Measurements from ENCODE around the gene BST1.

Gene BST1

GRCh38 chr4:15668566-15669435 is 34.1 kb upstream of the BST1 start:
- peaks cover 10% of the 10 kb centered on the region for H3K4me1 Mint-ChIP-seq
- no peak overlapping the region for H3K4me3 Mint-ChIP-seq
- no peak for ATAC-seq
- H3K36me3 Mint-ChIP-seq (ENCODE audit: low read depth), result peaks cover 9% of the 10 kb centered on the region
- no peak for DNase-seq
- H3K27ac Mint-ChIP-seq, result no peak overlapping the region
- no peaks in the 10 kb centered on the region for H3K9me3 Mint-ChIP-seq
- H3K27me3 Mint-ChIP-seq, result no peaks in the 10 kb centered on the region

GRCh38 chr4:15670576-15670975 is 32.3 kb upstream of the BST1 start:
- no peaks in the 10 kb centered on the region for H3K27me3 Mint-ChIP-seq
- ATAC-seq (no peak), DNase-seq (no peak)
- peaks cover 9% of the 10 kb centered on the region for H3K36me3 Mint-ChIP-seq (ENCODE audit: low read depth)
- H3K9me3 Mint-ChIP-seq, result no peaks in the 10 kb centered on the region
- H3K27ac Mint-ChIP-seq, result no peak overlapping the region
- H3K4me1 Mint-ChIP-seq, result peaks cover 13% of the 10 kb centered on the region
- no peak overlapping the region for H3K4me3 Mint-ChIP-seq

- Mint-ChIP-seq H3K36me3 (ENCODE audit: low read depth) (no peaks in the 10 kb centered on the region), H3K27me3 (no peaks in the 10 kb centered on the region), H3K4me3 (no peak overlapping the region), H3K27ac (no peak overlapping the region), H3K9me3 (no peaks in the 10 kb centered on the region), H3K4me1 (peaks cover 5% of the 10 kb centered on the region)
- ATAC-seq (no peak), DNase-seq (no peak)
These were observed 30.8 kb upstream of the BST1 start for GRCh38 chr4:15672101-15672500.

GRCh38 chr4:15673337-15673736 is 29.5 kb upstream of the BST1 start:
- no peak for ATAC-seq
- H3K9me3 Mint-ChIP-seq, result no peaks in the 10 kb centered on the region
- H3K36me3 Mint-ChIP-seq (ENCODE audit: low read depth), result no peaks in the 10 kb centered on the region
- H3K27me3 Mint-ChIP-seq, result no peaks in the 10 kb centered on the region
- H3K4me1 Mint-ChIP-seq, result peaks cover 12% of the 10 kb centered on the region
- no peak overlapping the region for H3K4me3 Mint-ChIP-seq
- no peak overlapping the region for H3K27ac Mint-ChIP-seq
- DNase-seq, result no peak

GRCh38 chr4:15674046-15674445 is 28.8 kb upstream of the BST1 start:
- no peaks in the 10 kb centered on the region for H3K27me3 Mint-ChIP-seq
- peaks cover 12% of the 10 kb centered on the region for H3K4me1 Mint-ChIP-seq
- no peaks in the 10 kb centered on the region for H3K9me3 Mint-ChIP-seq
- DNase-seq (no peak), ATAC-seq (no peak)
- no peak overlapping the region for H3K4me3 Mint-ChIP-seq
- no peaks in the 10 kb centered on the region for H3K36me3 Mint-ChIP-seq (ENCODE audit: low read depth)
- H3K27ac Mint-ChIP-seq, result no peak overlapping the region

GRCh38 chr4:15674926-15675325 is 27.9 kb upstream of the BST1 start:
- H3K4me3 Mint-ChIP-seq, result no peak overlapping the region

GRCh38 chr4:15675356-15675755 is 27.5 kb upstream of the BST1 start:
- H3K36me3 Mint-ChIP-seq (ENCODE audit: low read depth), result peaks cover 7% of the 10 kb centered on the region
- DNase-seq (no peak), ATAC-seq (no peak)
- H3K4me3 Mint-ChIP-seq, result no peak overlapping the region
- H3K27ac Mint-ChIP-seq, result no peak overlapping the region
- H3K4me1 Mint-ChIP-seq, result peaks cover 21% of the 10 kb centered on the region
- peaks cover 4% of the 10 kb centered on the region for H3K27me3 Mint-ChIP-seq
- H3K9me3 Mint-ChIP-seq, result no peaks in the 10 kb centered on the region

More at GRCh38 chr4:15674926-15675325, 27.9 kb upstream of the BST1 start:
- Mint-ChIP-seq H3K27ac (no peak overlapping the region), H3K4me1 (peaks cover 18% of the 10 kb centered on the region), H3K27me3 (peaks cover 4% of the 10 kb centered on the region), H3K9me3 (no peaks in the 10 kb centered on the region), H3K36me3 (ENCODE audit: low read depth) (peaks cover 4% of the 10 kb centered on the region)
- ATAC-seq (no peak), DNase-seq (no peak)

GRCh38 chr4:15676039-15676438 is 26.8 kb upstream of the BST1 start:
- no peaks in the 10 kb centered on the region for H3K9me3 Mint-ChIP-seq
- peaks cover 21% of the 10 kb centered on the region for H3K4me1 Mint-ChIP-seq
- no peak overlapping the region for H3K27ac Mint-ChIP-seq
- H3K36me3 Mint-ChIP-seq (ENCODE audit: low read depth), result peaks cover 7% of the 10 kb centered on the region
- ATAC-seq, result no peak
- no peak for DNase-seq
- no peak overlapping the region for H3K4me3 Mint-ChIP-seq
- peaks cover 4% of the 10 kb centered on the region for H3K27me3 Mint-ChIP-seq

- H3K4me1 Mint-ChIP-seq, result peaks cover 25% of the 10 kb centered on the region
- no peak overlapping the region for H3K4me3 Mint-ChIP-seq
- no peaks in the 10 kb centered on the region for H3K9me3 Mint-ChIP-seq
- no peak for ATAC-seq
- H3K27me3 Mint-ChIP-seq, result peaks cover 4% of the 10 kb centered on the region
- DNase-seq, result no peak
- H3K27ac Mint-ChIP-seq, result no peak overlapping the region
- peaks cover 14% of the 10 kb centered on the region for H3K36me3 Mint-ChIP-seq (ENCODE audit: low read depth)
These were observed 26.0 kb upstream of the BST1 start for GRCh38 chr4:15676899-15677298.

GRCh38 chr4:15677507-15677988 is 25.3 kb upstream of the BST1 start:
- H3K9me3 Mint-ChIP-seq, result no peaks in the 10 kb centered on the region
- H3K27me3 Mint-ChIP-seq, result peaks cover 4% of the 10 kb centered on the region
- DNase-seq (no peak), ATAC-seq (no peak)
- no peak overlapping the region for H3K27ac Mint-ChIP-seq
- peaks cover 15% of the 10 kb centered on the region for H3K36me3 Mint-ChIP-seq (ENCODE audit: low read depth)
- no peak overlapping the region for H3K4me3 Mint-ChIP-seq
- H3K4me1 Mint-ChIP-seq, result peaks cover 32% of the 10 kb centered on the region

- no peak for ATAC-seq
- H3K27ac Mint-ChIP-seq, result peak overlapping the region; percentile 99
- DNase-seq, result no peak
- peak overlapping the region; percentile 99 for H3K4me3 Mint-ChIP-seq
- peaks cover 39% of the 10 kb centered on the region for H3K4me1 Mint-ChIP-seq
- H3K9me3 Mint-ChIP-seq, result no peaks in the 10 kb centered on the region
- H3K27me3 Mint-ChIP-seq, result peaks cover 4% of the 10 kb centered on the region
- peaks cover 22% of the 10 kb centered on the region for H3K36me3 Mint-ChIP-seq (ENCODE audit: low read depth)
These were observed 21.8 kb upstream of the BST1 start for GRCh38 chr4:15681067-15681371.

GRCh38 chr4:15681372-15682241 is 21.3 kb upstream of the BST1 start, which contains the start of gene FAM200B:
Gene FAM200B, plus strand, starts transcription at chr4:15681827. Its CDS starts 5,151 bp downstream, at chr4:15686978.
- Mint-ChIP-seq H3K4me1 (peaks cover 39% of the 10 kb centered on the region), H3K27ac (peak within 1 kb of the TSS; percentile 99), H3K4me3 (peak within 1 kb of the TSS; percentile 99), H3K27me3 (peaks cover 4% of the 10 kb centered on the region), H3K36me3 (ENCODE audit: low read depth) (peaks cover 27% of the 10 kb centered on the region), H3K9me3 (no peaks in the 10 kb centered on the region)
- ATAC-seq (peak; percentile 98), DNase-seq (peak; percentile 100)

- H3K36me3 Mint-ChIP-seq (ENCODE audit: low read depth), result peaks cover 28% of the 10 kb centered on the region
- peak overlapping the region; percentile 99 for H3K4me3 Mint-ChIP-seq
- peak overlapping the region; percentile 99 for H3K27ac Mint-ChIP-seq
- H3K9me3 Mint-ChIP-seq, result no peaks in the 10 kb centered on the region
- DNase-seq (no peak), ATAC-seq (no peak)
- peaks cover 4% of the 10 kb centered on the region for H3K27me3 Mint-ChIP-seq
- peaks cover 36% of the 10 kb centered on the region for H3K4me1 Mint-ChIP-seq
These were observed 20.4 kb upstream of the BST1 start for GRCh38 chr4:15682242-15683142.

GRCh38 chr4:15683143-15683495 is 19.7 kb upstream of the BST1 start:
- DNase-seq (no peak), ATAC-seq (no peak)
- H3K4me1 Mint-ChIP-seq, result peaks cover 32% of the 10 kb centered on the region
- peaks cover 4% of the 10 kb centered on the region for H3K27me3 Mint-ChIP-seq
- H3K27ac Mint-ChIP-seq, result no peak overlapping the region
- peaks cover 30% of the 10 kb centered on the region for H3K36me3 Mint-ChIP-seq (ENCODE audit: low read depth)
- H3K9me3 Mint-ChIP-seq, result no peaks in the 10 kb centered on the region
- H3K4me3 Mint-ChIP-seq, result peak overlapping the region; percentile 15

Measured in activated naive CD8-positive, alpha-beta T cell treated with anti-CD3 and anti-CD28 coated beads, Interleukin-2, amount 50 U/mL, for 24 hours (primary cell).